GM23338 (cell line): ENCODE results near the gene RBM23. TPM values are rescaled to one million over a fixed set of nuclear protein-coding genes. Genes with fewer than 3 reads are reported as not detected.

ENCODE experiments used
- ATAC-seq: fragments of 200-7000 bp; cut with Tn5 transposase; 3 replicates; pipeline ENCODE4 v1.9.1; 2020
- DNase-seq: peaks from one replicate; pipeline ENCODE4 v3.0.0-alpha.2; 2015; ENCODE audit warnings: low spot score
- H2AFZ ChIP-seq: fragments of 200-600 bp; sonication (generic); 2 replicates; pipeline ENCODE4 v1.8.0; 2016; ENCODE audit warnings: antibody characterized with exemption, mild to moderate bottlenecking, moderate library complexity
- H3F3A ChIP-seq: fragments of 200-600 bp; sonication (generic); replicated peaks from 2 replicates; pipeline ENCODE4 v1.8.0; 2017; ENCODE audit warnings: antibody characterized with exemption, mixed run types, low read depth
- H3K27ac ChIP-seq: fragments of 200-600 bp; sonication (generic); 2 replicates; pipeline ENCODE4 v1.6.1; 2016; ENCODE audit warnings: low read depth
- H3K27me3 ChIP-seq: fragments of 200-600 bp; sonication (generic); 2 replicates; pipeline ENCODE4 v1.8.0; 2016; ENCODE audit warnings: mild to moderate bottlenecking, mixed run types, moderate library complexity; ENCODE audit not compliant: insufficient read depth
- H3K36me3 ChIP-seq: fragments of 200-600 bp; sonication (generic); 2 replicates; pipeline ENCODE4 v1.8.0; 2016; ENCODE audit warnings: mild to moderate bottlenecking; ENCODE audit not compliant: insufficient read depth
- H3K4me1 ChIP-seq: fragments of 200-600 bp; sonication (generic); 2 replicates; pipeline ENCODE4 v1.8.0; 2016; ENCODE audit warnings: mild to moderate bottlenecking, moderate library complexity; ENCODE audit not compliant: insufficient read depth
- H3K4me2 ChIP-seq: fragments of 200-600 bp; sonication (generic); 2 replicates; pipeline ENCODE4 v1.7.1; 2017; ENCODE audit warnings: mixed run types
- H3K4me3 ChIP-seq: fragments of 200-600 bp; sonication (generic); 2 replicates; pipeline ENCODE4 v1.6.1; 2016; ENCODE audit warnings: mixed run types
- H3K79me2 ChIP-seq: fragments of 200-600 bp; sonication (generic); replicated peaks from 2 replicates; pipeline ENCODE4 v1.8.0; 2017; ENCODE audit warnings: mild to moderate bottlenecking; ENCODE audit not compliant: insufficient read depth
- H3K9me2 ChIP-seq: fragments of 200-600 bp; sonication (generic); 2 replicates; pipeline ENCODE4 v1.8.0; 2017; ENCODE audit not compliant: insufficient read depth
- H4K20me1 ChIP-seq: fragments of 200-600 bp; sonication (generic); replicated peaks from 2 replicates; pipeline ENCODE4 v1.8.0; 2017; ENCODE audit warnings: mild to moderate bottlenecking; ENCODE audit not compliant: insufficient read depth
- H3K27ac Mint-ChIP-seq: 2 replicates; pipeline ENCODE4 v1.8.0; 2020; ENCODE audit warnings: inconsistent platforms, mild to moderate bottlenecking, moderate library complexity, mixed read lengths
- H3K27me3 Mint-ChIP-seq: 3 replicates; pipeline ENCODE4 v1.8.0; 2022; ENCODE audit warnings: low read depth, mild to moderate bottlenecking, moderate library complexity, mixed read lengths, inconsistent platforms; ENCODE audit not compliant: insufficient read depth, poor library complexity
- H3K36me3 Mint-ChIP-seq: 3 replicates; pipeline ENCODE4 v1.8.0; 2021; ENCODE audit warnings: low read depth, mild to moderate bottlenecking, inconsistent platforms, moderate library complexity, mixed read lengths
- H3K4me1 Mint-ChIP-seq: 3 replicates; pipeline ENCODE4 v1.8.0; 2020; ENCODE audit warnings: mild to moderate bottlenecking, inconsistent platforms, mixed read lengths
- H3K4me3 Mint-ChIP-seq: 3 replicates; pipeline ENCODE4 v1.8.0; 2021; ENCODE audit warnings: moderate library complexity, mild to moderate bottlenecking, inconsistent platforms, mixed read lengths
- H3K9me3 Mint-ChIP-seq: 3 replicates; pipeline ENCODE4 v1.8.0; 2020; ENCODE audit warnings: moderate library complexity, mild to moderate bottlenecking, inconsistent platforms, mixed read lengths
- CREB1 ChIP-seq: fragments of 250-450 bp; sonication (Bioruptor Pico); IDR thresholded peaks from 2 replicates; pipeline ENCODE4 v1.5.0; 2020; ENCODE audit warnings: low read depth, mild to moderate bottlenecking, moderate library complexity
- CTCF ChIP-seq, 2 experiments: fragments of 200-600 bp in 1 of 2; sonication (generic) in 1 of 2; conservative IDR thresholded peaks; 2 replicates each; pipeline versions ENCODE4 v1.5.1 to v1.6.1; 2016 to 2017; ENCODE audit warnings: antibody characterized with exemption in 2 of 2, low read depth in 2 of 2, mild to moderate bottlenecking in 2 of 2, moderate library complexity in 1 of 2
- ETS1 ChIP-seq: IDR thresholded peaks from 2 replicates; pipeline ENCODE4 v1.6.1; 2016; ENCODE audit warnings: antibody characterized with exemption
- EZH2 ChIP-seq: fragments of 200-600 bp; sonication (generic); IDR thresholded peaks from one replicate; pipeline ENCODE4 v1.8.0; 2017; ENCODE audit warnings: antibody characterized with exemption, mild to moderate bottlenecking, low read depth; ENCODE audit not compliant: unreplicated experiment
- EZH2phosphoT487 ChIP-seq: fragments of 200-600 bp; sonication (generic); IDR thresholded peaks from one replicate; pipeline ENCODE4 v1.8.1; 2018; ENCODE audit warnings: antibody characterized with exemption; ENCODE audit not compliant: unreplicated experiment
- JUNB ChIP-seq: IDR thresholded peaks from one replicate; pipeline ENCODE4 v1.6.1; 2016; ENCODE audit warnings: antibody characterized with exemption; ENCODE audit not compliant: unreplicated experiment
- ZNF114 ChIP-seq: fragments of 250-450 bp; sonication (Bioruptor Pico); IDR thresholded peaks from 2 replicates; pipeline ENCODE4 v1.5.0; 2020; ENCODE audit warnings: mild to moderate bottlenecking, moderate library complexity
- ZNF331 ChIP-seq: fragments of 250-450 bp; sonication (Bioruptor Pico); IDR thresholded peaks from 2 replicates; pipeline ENCODE4 v1.5.0; 2020; ENCODE audit warnings: low read depth, mild to moderate bottlenecking, moderate library complexity
- ZNF462 ChIP-seq: fragments of 250-450 bp; sonication (Bioruptor Pico); IDR thresholded peaks from 2 replicates; pipeline ENCODE4 v1.5.0; 2020; ENCODE audit warnings: mild to moderate bottlenecking, moderate library complexity
- polyA plus RNA-seq: library from polyadenylated mRNA; unstranded; fragments of >200 nt; fragmentation: Nextera tagmentation; extraction: Ambion mirVana; gene quantifications from 2 replicates; pipeline ENCODE4 v1.2.1, GENCODE V29; 2016
- total RNA-seq: library from RNA; depleted of rRNA; stranded (reverse); fragments of >200 nt; shearing (Covaris generic); gene quantifications from 2 replicates; pipeline ENCODE4 v1.2.3, GENCODE V29; 2014

RBM23 gene
- total and polyA plus RNA-seq, 2 experiments from 2014 or later, result 14.4 to 52.8 TPM

GRCh38 chr14:22887990-22888378 lies 31.0 kb downstream of the RBM23 start (continued):
- TF ChIP-seq JUNB, result no peak
- TF ChIP-seq ZNF331 (CRISPR knock-in tag), result no peak
- TF ChIP-seq EZH2, result no peak
- no peak for TF ChIP-seq ZNF114 (CRISPR knock-in tag)
- TF ChIP-seq CREB1 (CRISPR knock-in tag), result no peak

DNA sequence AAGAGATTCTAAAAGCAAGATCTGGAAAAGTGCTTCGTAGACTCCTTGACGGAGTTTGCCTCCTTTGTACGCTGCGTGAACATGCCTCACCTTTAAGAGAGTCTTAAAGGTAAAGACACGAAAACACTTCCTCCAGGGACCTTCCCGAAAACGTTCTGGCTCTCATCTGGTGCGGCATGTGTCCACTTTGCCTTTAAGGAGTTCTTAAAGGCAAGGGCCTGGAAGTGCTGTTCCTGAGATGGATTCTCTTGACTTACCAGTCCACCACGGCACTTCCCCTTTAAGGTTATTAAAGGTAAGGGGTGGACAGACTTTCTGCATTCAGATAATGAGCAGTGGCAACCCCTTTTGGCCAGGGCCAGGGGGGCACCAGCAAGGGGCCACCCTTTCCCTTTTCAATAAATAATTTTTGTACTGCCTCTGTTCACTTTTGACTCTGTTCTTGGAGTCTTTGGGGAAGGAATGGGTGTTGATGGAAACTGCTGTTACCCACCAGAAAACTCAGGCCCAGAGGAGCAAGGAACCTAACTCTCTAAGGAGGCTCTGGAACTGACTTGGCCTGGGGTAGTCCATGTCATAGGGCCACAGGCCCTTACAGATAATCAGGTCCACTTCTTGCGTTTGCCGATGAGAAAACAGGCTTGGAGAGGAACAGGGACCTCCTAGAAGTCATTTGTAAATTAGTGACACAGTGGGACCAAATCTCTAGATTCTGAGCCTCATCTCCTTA lies 31.5 kb downstream of the RBM23 start:
- Histone ChIP-seq H3K4me1 (peaks cover 20% of the 10 kb centered on the region), H3K36me3 (no peaks in the 10 kb centered on the region), H3K27me3 (peaks cover 17% of the 10 kb centered on the region), H3K9me2 (no peaks in the 10 kb centered on the region), H2AFZ (no peak overlapping the region), H4K20me1 (no peaks in the 10 kb centered on the region), H3K4me3 (peak overlapping the region; percentile 67), H3K27ac (peak overlapping the region; percentile 71; the same call in 1 of the 2 replicates), H3K79me2 (no peaks in the 10 kb centered on the region), H3K4me2 (peak overlapping the region; percentile 82), H3F3A (no peaks in the 10 kb centered on the region; the same call in none of the 2 replicates)
- Mint-ChIP-seq H3K4me1 (peaks cover 36% of the 10 kb centered on the region), H3K4me3 (peak overlapping the region; percentile 93), H3K36me3 (peaks cover 9% of the 10 kb centered on the region; the same call in 2 of the 3 replicates), H3K27ac (peak overlapping the region; percentile 96), H3K27me3 (peaks cover 29% of the 10 kb centered on the region), H3K9me3 (no peaks in the 10 kb centered on the region; the same call in 2 of the 3 replicates)
- peak; percentile 95 for DNase-seq
- peak; percentile 66 for ATAC-seq
- TF ChIP-seq ETS1, result no peak
- TF ChIP-seq EZH2phosphoT487, result no peak
- no peak for TF ChIP-seq CREB1 (CRISPR knock-in tag)
- no peak for TF ChIP-seq CTCF (conservative IDR thresholded peaks at IDR 0.05; ENCODE audit: low read depth in 2 of 2)
- no peak for TF ChIP-seq EZH2
- no peak for TF ChIP-seq ZNF114 (CRISPR knock-in tag)
- no peak for TF ChIP-seq ZNF462 (CRISPR knock-in tag)
